Small intestine (tissue), 7 donors: Measurements from ENCODE around the gene PLCB3. TPM values are rescaled to one million over a fixed set of nuclear protein-coding genes. Genes with fewer than 3 reads are reported as not detected.
A peak's percentile ranks its signal among the peaks of the same experiment; 100 is the strongest.
"Not testable (repeated sequence)": the region's sequence is repeated elsewhere in the genome, so short reads cannot be mapped to it uniquely, and the experiment has no call there.

Experiments used
- DNase-seq, 2 donors: peaks; one replicate each; pipeline versions ENCODE4 v3.0.0 to v3.0.0-alpha.2; 2013
- FAIRE-seq: peaks from 2 replicates; lab custom pipeline; 2012; peaks lifted over from hg19 to GRCh38; lab: Jason Lieb, UNC
- H3K27ac ChIP-seq, 3 donors: one replicate each; pipeline ENCODE4 v1.5.1; 2013; ENCODE audit warnings: low read length in 2 of 3, mild to moderate bottlenecking in 2 of 3, control low read depth in 1 of 3, inconsistent platforms in 1 of 3, low read depth in 1 of 3, moderate library complexity in 1 of 3
- H3K27me3 ChIP-seq, 3 donors: one replicate each; pipeline ENCODE4 v1.6.1; 2013; ENCODE audit warnings: low read length in 3 of 3, inconsistent platforms in 1 of 3; ENCODE audit not compliant: control insufficient read depth in 3 of 3, insufficient read depth in 3 of 3
- H3K36me3 ChIP-seq, 3 donors: one replicate each; pipeline ENCODE4 v1.6.1; 2013; ENCODE audit warnings: low read length in 3 of 3, inconsistent platforms in 1 of 3, low read depth in 1 of 3, mild to moderate bottlenecking in 1 of 3, moderate library complexity in 1 of 3; ENCODE audit not compliant: control insufficient read depth in 3 of 3, insufficient read depth in 2 of 3
- H3K4me1 ChIP-seq, 3 donors: one replicate each; pipeline ENCODE4 v1.6.1; 2013; ENCODE audit warnings: low read length in 2 of 3, inconsistent platforms in 1 of 3, low read depth in 1 of 3, mild to moderate bottlenecking in 1 of 3, moderate library complexity in 1 of 3; ENCODE audit not compliant: control insufficient read depth in 3 of 3, insufficient read depth in 2 of 3
- H3K4me3 ChIP-seq, 3 donors: one replicate each; pipeline ENCODE4 v1.5.1; 2013; ENCODE audit warnings: low read length in 3 of 3, control low read depth in 1 of 3, inconsistent platforms in 1 of 3, low read depth in 1 of 3, mild to moderate bottlenecking in 1 of 3, moderate library complexity in 1 of 3
- H3K9me3 ChIP-seq, 2 donors: one replicate each; pipeline ENCODE4 v1.6.1; 2013; ENCODE audit warnings: low read depth in 1 of 2, low read length in 1 of 2; ENCODE audit not compliant: control insufficient read depth in 2 of 2, insufficient read depth in 1 of 2
- WGBS, 3 donors: extraction: QIAGEN DNeasy Blood & Tissue Kit; methylation state at CpG; one replicate each; pipeline ENCODE4 v1.1.7; 2013; 5-methylcytosine and 5-hydroxymethylcytosine counted together
- polyA plus RNA-seq, 4 donors: library from polyadenylated mRNA; stranded (reverse) in 3 of 4; unstranded in 1 of 4; fragments of 200-250 nt in 3 of 4; fragments of 120-200 nt in 1 of 4; gene quantifications; one replicate each; pipeline versions ENCODE4 v1.2.1 to v1.2.3, GENCODE V29; 2013
- donor health status: healthy with polysubstance abuse.
- donor health status: control.
- donor health status: control.
- donor health status: Bipolar disorder and iron deficiency.
- donor health status: healthy.

PLCB3 gene
- polyA plus RNA-seq, 4 donors: 108 to 191 (median 125) TPM

DNA sequence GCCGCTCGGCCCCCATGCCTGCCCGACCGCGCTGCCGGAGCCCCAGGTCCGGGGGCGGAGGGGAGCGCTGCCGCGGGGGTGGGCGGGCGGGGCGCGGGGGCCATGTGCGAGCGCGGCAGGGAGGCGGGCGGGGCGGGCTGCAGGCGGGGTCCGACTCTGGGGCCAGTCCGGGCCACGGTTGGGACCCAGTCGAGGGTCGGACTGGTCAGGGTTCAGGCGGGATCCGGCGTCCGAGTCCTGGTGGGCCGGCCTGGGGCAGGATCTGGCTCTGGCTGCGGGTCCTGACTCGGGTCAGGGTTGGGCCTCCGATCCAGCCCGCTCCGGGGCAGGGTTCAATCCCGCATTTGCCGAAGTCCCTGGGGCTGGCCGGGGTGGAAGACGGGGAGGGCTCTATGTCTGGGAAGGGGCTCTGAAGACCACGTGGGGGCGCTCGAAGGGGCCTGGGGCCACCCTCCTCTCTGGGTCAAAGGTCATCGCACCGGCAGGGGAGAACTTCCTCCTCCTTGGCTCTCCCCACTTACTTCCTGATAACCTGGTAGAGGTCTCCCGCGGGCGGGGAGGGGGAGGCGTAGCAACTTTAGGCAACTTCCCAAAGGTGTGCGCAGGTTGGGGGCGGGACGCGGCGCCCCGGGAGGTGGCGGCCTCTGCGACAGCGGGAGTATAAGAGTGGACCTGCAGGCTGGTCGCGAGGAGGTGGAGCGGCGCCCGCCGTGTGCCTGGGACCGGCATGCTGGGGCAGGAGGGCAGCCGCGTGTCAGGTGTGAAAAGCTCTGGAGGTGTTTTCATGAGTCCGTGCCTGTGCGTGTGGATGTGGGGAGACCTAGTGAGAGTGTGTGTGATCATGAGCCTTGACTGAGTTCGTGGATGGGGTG is 54.6 kb downstream of the PLCB3 start:
- H3K9me3 ChIP-seq: no peaks in the 10 kb centered on the region
- peak overlapping the region; percentile 87 to 97 (median 88) for H3K27ac ChIP-seq
- peaks cover 0 to 30% (median 2%) of the 10 kb centered on the region in 3 donors for H3K4me1 ChIP-seq
- FAIRE-seq (no peak), DNase-seq (peak; percentile 89 to 94)
- H3K27me3 ChIP-seq: peaks cover 0 to 13% (median 0%) of the 10 kb centered on the region in 3 donors
- peaks cover 0 to 31% (median 0%) of the 10 kb centered on the region in 3 donors for H3K36me3 ChIP-seq
- WGBS, 3 donors: 0 to 1% (median 1%) methylated on average over 31 to 71 of the region's 71 CpGs
- H3K4me3 ChIP-seq: peak overlapping the region; percentile 48 to 93 (median 64)

DNA sequence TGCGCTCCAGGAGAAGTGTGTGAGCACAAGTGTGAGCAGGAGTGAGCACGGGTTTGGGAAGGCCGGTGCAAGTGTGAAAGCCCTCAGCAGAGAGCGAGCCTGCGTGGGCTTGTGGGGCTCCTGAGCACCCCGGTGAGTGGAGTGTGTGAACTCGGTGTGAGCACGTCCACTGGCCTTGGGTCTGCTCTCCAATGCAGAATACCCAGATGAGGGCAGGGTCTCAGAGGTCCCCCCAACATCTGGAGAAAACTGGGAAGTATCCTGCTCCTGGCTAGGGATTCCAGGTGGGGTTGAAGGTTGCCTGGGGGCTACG is 55.2 kb downstream of the PLCB3 start:
- H3K27ac ChIP-seq: peak overlapping the region; percentile 87 to 97 (median 88)
- H3K36me3 ChIP-seq: peaks cover 0 to 36% (median 0%) of the 10 kb centered on the region in 3 donors
- DNase-seq (no peak), FAIRE-seq (no peak)
- H3K4me3 ChIP-seq: peak overlapping the region; percentile 48 to 93 (median 64)
- H3K4me1 ChIP-seq: peaks cover 0 to 32% (median 2%) of the 10 kb centered on the region in 3 donors
- 2 to 23% (median 7%) methylated on average over 9 of the region's 9 CpGs for WGBS, 3 donors
- no peaks in the 10 kb centered on the region for H3K9me3 ChIP-seq
- H3K27me3 ChIP-seq: peaks cover 0 to 7% (median 0%) of the 10 kb centered on the region in 3 donors

DNA sequence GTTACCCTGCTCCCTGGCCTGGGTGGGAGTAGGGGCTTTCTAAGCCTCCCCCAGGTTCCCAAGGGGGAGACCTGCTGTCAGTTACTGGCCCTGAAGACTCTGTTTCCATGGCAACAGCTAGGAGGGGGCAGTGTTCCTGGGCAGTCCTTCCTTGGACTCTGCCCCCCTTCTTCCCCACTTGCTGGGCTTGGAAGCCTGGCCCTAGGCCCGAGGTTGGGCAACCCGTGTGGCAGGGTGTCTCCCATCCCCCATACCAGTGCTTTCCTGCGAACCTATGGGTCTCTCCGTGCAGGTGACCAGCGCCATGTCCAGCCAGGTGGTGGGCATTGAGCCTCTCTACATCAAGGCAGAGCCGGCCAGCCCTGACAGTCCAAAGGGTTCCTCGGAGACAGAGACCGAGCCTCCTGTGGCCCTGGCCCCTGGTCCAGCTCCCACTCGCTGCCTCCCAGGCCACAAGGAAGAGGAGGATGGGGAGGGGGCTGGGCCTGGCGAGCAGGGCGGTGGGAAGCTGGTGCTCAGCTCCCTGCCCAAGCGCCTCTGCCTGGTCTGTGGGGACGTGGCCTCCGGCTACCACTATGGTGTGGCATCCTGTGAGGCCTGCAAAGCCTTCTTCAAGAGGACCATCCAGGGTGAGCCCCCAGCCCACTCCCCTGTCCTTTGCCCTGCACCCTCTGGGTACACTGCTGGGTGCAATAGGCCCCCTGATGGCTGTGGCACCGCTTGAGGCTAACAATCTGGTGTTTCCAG is 55.7 kb downstream of the PLCB3 start:
- H3K36me3 ChIP-seq: peaks cover 0 to 38% (median 0%) of the 10 kb centered on the region in 3 donors
- 33 to 66% (median 41%) methylated on average over 13 to 15 of the region's 15 CpGs for WGBS, 3 donors
- FAIRE-seq: no peak
- H3K27me3 ChIP-seq: peaks cover 0 to 1% (median 0%) of the 10 kb centered on the region in 3 donors
- no peaks in the 10 kb centered on the region for H3K9me3 ChIP-seq
- DNase-seq: peak; percentile 83 to 86
- H3K27ac ChIP-seq: peak overlapping the region; percentile 87 to 97 (median 88)
- H3K4me3 ChIP-seq: peak overlapping the region; percentile 48 to 93 (median 64)
- H3K4me1 ChIP-seq: peaks cover 0 to 32% (median 2%) of the 10 kb centered on the region in 3 donors

DNA sequence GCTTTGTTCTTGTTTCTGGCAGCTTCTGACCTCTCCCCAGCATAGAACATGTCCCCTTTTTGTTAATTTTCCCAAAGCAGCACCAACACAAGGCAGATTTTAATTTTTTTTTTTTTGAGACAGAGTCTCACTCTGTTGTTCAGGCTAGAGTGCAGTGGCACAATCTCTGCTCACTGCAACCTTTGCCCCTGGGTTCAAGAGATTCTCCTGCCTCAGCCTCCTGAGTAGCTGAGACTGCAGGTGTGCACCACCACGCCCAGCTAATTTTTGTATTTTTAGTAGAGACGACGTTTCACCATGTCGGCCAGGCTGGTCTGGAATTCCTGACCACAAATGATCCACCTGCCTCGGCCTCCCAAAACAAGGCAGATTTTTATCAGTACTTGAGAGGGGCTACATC is 56.5 kb downstream of the PLCB3 start:
- H3K9me3 ChIP-seq, FAIRE-seq, H3K27me3 ChIP-seq: not testable (repeated sequence)
- WGBS, 3 donors: 30 to 71% (median 58%) methylated on average over 5 of the region's 5 CpGs
- Histone ChIP-seq H3K27ac (peak overlapping the region; percentile 56 to 97 (median 87)), H3K4me1 (peaks cover 0 to 32% (median 4%) of the 10 kb centered on the region in 3 donors), H3K4me3 (peak overlapping the region in 2 of 3 donors; percentile 64 to 93), H3K36me3 (peaks cover 0 to 45% (median 2%) of the 10 kb centered on the region in 3 donors)
- peak in 1 of 2 donors; percentile 71 for DNase-seq

DNA sequence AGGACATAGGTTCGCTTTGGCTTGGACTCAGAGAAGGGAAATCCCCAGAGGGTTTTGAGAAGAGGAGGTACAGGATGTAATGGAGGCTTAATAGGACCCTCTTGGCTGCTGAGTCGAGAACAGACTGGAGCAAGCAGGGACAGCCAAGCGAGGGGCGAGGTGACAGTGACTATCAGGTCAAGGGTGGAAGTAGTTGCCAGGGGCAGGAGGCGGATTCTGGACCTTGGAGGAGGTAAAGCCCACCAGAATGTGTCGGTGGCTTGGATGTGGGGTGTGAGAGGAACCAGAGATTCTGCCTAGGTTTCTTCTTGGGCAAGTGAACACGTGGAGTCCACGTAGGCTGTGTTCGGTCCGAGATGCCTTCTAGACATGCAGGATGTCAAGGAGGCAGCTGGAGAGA is 61.6 kb downstream of the PLCB3 start:
- H3K9me3 ChIP-seq: no peaks in the 10 kb centered on the region
- peak overlapping the region in 2 of 3 donors; percentile 44 to 62 for H3K27ac ChIP-seq
- FAIRE-seq: no peak
- H3K27me3 ChIP-seq: no peaks in the 10 kb centered on the region
- WGBS, 3 donors: 85 to 89% (median 88%) methylated on average over 10 of the region's 10 CpGs
- no peak for DNase-seq
- peaks cover 0 to 14% (median 2%) of the 10 kb centered on the region in 3 donors for H3K4me1 ChIP-seq
- no peak overlapping the region for H3K4me3 ChIP-seq
- peaks cover 0 to 72% (median 15%) of the 10 kb centered on the region in 3 donors for H3K36me3 ChIP-seq

DNA sequence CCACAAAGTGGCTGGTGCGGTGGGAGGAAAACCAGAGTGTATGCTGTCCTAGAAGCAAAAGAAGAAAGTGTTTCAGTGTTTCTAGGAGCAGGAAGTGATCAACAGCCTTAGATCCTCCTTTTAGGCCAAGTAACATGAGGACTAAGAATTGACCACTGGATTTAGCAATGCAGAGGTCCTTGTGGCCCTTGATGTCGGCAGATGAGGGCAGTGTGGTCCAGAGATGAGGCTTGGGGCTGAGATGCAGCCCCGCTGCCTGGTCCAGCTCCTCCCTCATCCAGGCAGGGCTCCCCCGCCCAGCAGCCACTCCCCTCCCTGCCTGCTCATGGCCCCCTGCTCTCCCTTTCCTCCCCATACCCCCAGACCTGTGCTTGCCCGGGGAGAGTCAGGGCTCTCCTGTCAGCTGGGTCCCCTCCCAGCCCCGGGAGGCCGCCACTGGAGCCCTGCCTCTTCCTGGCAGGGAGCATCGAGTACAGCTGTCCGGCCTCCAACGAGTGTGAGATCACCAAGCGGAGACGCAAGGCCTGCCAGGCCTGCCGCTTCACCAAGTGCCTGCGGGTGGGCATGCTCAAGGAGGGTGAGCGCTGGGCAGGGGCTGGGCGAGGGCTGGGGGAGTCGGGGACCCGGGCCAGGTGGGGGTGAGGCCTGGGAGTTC is 62.3 kb downstream of the PLCB3 start:
- Histone ChIP-seq H3K9me3 (no peaks in the 10 kb centered on the region), H3K4me3 (no peak overlapping the region), H3K36me3 (peaks cover 0 to 69% (median 15%) of the 10 kb centered on the region in 3 donors), H3K27me3 (no peaks in the 10 kb centered on the region), H3K4me1 (peaks cover 0 to 13% (median 2%) of the 10 kb centered on the region in 3 donors), H3K27ac (peak overlapping the region in 2 of 3 donors; percentile 44 to 62)
- DNase-seq: no peak
- WGBS, 3 donors: 68 to 76% (median 71%) methylated on average over 18 of the region's 18 CpGs
- no peak for FAIRE-seq

DNA sequence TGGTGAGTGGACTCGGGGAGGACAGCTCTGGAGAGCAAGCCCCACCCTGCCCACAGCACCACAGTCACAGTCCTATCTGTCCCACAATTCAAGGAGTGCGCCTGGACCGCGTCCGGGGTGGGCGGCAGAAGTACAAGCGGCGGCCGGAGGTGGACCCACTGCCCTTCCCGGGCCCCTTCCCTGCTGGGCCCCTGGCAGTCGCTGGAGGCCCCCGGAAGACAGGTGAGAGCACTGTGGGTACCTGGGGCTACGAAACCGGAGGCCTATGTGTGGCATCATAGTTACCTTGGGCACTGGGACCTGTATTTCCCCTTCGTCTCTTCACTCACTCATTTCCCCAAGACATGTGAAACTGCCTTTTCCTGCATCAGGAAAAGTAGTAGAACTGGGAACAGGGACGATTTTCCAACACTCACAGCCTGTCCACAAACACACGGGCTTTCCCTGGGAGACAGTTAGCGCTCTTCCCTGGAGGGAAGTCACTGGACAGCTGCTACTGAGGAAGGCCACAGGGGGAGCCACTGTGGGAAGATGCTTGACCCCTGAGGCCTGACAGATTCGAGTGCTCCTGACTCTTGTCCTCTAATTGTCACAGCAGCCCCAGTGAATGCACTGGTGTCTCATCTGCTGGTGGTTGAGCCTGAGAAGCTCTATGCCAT is 62.9 kb downstream of the PLCB3 start:
- Histone ChIP-seq H3K9me3 (no peaks in the 10 kb centered on the region), H3K4me1 (peaks cover 2 to 19% (median 3%) of the 10 kb centered on the region in 3 donors), H3K4me3 (no peak overlapping the region), H3K36me3 (peaks cover 0 to 66% (median 15%) of the 10 kb centered on the region in 3 donors), H3K27ac (peak overlapping the region in 2 of 3 donors; percentile 44 to 62), H3K27me3 (no peaks in the 10 kb centered on the region)
- no peak for FAIRE-seq
- no peak for DNase-seq
- WGBS, 3 donors: 77 to 82% (median 82%) methylated on average over 16 to 19 of the region's 19 CpGs
